GM12892 (cell line): Measurements from ENCODE around the gene C1orf74.
A peak's percentile ranks its signal among the peaks of the same experiment; 100 is the strongest.

Experiments
- DNase-seq: peaks from one replicate; pipeline ENCODE4 v3.0.0; 2011; ENCODE audit not compliant: insufficient read length
- FAIRE-seq: peaks from 2 replicates; lab custom pipeline; 2011; peaks lifted over from hg19 to GRCh38; lab: Jason Lieb, UNC
- POLR2A ChIP-seq: IDR thresholded peaks from 2 replicates; pipeline ENCODE4 v1.6.1; 2011; ENCODE audit warnings: low read depth, low read length, control low read depth
- POLR2AphosphoS5 ChIP-seq: IDR thresholded peaks from 2 replicates; pipeline ENCODE4 v1.6.1; 2011; ENCODE audit warnings: low read depth, low read length, control low read depth
- TAF1 ChIP-seq: IDR thresholded peaks from 2 replicates; pipeline ENCODE4 v1.6.1; 2011; ENCODE audit warnings: low read depth, mild to moderate bottlenecking, control low read depth, low read length, borderline replicate concordance

Gene C1orf74

GRCh38 chr1:209817691-209818090 is 33.3 kb upstream of the C1orf74 start:
- DNase-seq (no peak), FAIRE-seq (no peak)
- TF ChIP-seq POLR2AphosphoS5 = no peak
- TF ChIP-seq POLR2A = no peak
- TF ChIP-seq TAF1 = no peak

GRCh38 chr1:209816923-209817322 is 32.6 kb upstream of the C1orf74 start:
- no peak for FAIRE-seq
- TF ChIP-seq POLR2A = no peak
- TF ChIP-seq TAF1 = no peak
- no peak for TF ChIP-seq POLR2AphosphoS5

GRCh38 chr1:209815931-209816341 is 31.6 kb upstream of the C1orf74 start:
- FAIRE-seq (no peak), DNase-seq (no peak)
- TF ChIP-seq POLR2A = no peak
- no peak for TF ChIP-seq TAF1
- TF ChIP-seq POLR2AphosphoS5 = no peak

More at GRCh38 chr1:209816923-209817322, 32.6 kb upstream of the C1orf74 start:
- no peak for DNase-seq

- FAIRE-seq (no peak), DNase-seq (no peak)
- TF ChIP-seq TAF1 = no peak
- TF ChIP-seq POLR2AphosphoS5 = no peak
- TF ChIP-seq POLR2A = no peak
Observed at GRCh38 chr1:209815490-209815889, 31.1 kb upstream of the C1orf74 start.

- no peak for FAIRE-seq
- TF ChIP-seq POLR2A (no peak), POLR2AphosphoS5 (no peak), TAF1 (no peak)
- no peak for DNase-seq
Observed at GRCh38 chr1:209813902-209814301, 29.5 kb upstream of the C1orf74 start.

GRCh38 chr1:209810783-209811182 is 26.4 kb upstream of the C1orf74 start:
- FAIRE-seq (no peak), DNase-seq (no peak)
- TF ChIP-seq POLR2AphosphoS5 (no peak), POLR2A (no peak), TAF1 (no peak)

GRCh38 chr1:209809611-209810010 is 25.3 kb upstream of the C1orf74 start:
- DNase-seq = no peak
- no peak for FAIRE-seq
- TF ChIP-seq POLR2A = no peak
- no peak for TF ChIP-seq TAF1
- TF ChIP-seq POLR2AphosphoS5 = no peak

GRCh38 chr1:209808059-209808581 is 23.8 kb upstream of the C1orf74 start:
- FAIRE-seq (no peak), DNase-seq (no peak)
- no peak for TF ChIP-seq POLR2AphosphoS5
- no peak for TF ChIP-seq POLR2A
- TF ChIP-seq TAF1 = no peak

- TF ChIP-seq TAF1 (no peak), POLR2AphosphoS5 (no peak), POLR2A (no peak)
- no peak for DNase-seq
- no peak for FAIRE-seq
Observed at GRCh38 chr1:209807509-209807908, 23.1 kb upstream of the C1orf74 start.

GRCh38 chr1:209805875-209806760 is 21.8 kb upstream of the C1orf74 start, which contains the start of gene IRF6:
IRF6 (minus strand) TSS chr1:209806142; CDS start chr1:209801413, 4,729 bp downstream.
- TF ChIP-seq POLR2A = no peak
- no peak for TF ChIP-seq TAF1
- TF ChIP-seq POLR2AphosphoS5 = no peak
- FAIRE-seq = peak; percentile 77
- DNase-seq = peak; percentile 69

- TF ChIP-seq POLR2A (no peak), TAF1 (no peak), POLR2AphosphoS5 (no peak)
- DNase-seq (no peak), FAIRE-seq (no peak)
Observed at GRCh38 chr1:209805341-209805781, 21.0 kb upstream of the C1orf74 start.
